Mesendoderm (in vitro differentiated cells): ENCODE measurements around the gene AGBL1.

Experiments
- DNase-seq: peaks from one replicate; pipeline ENCODE4 v3.0.0; 2013
- H2AK5ac ChIP-seq: 2 replicates; pipeline ENCODE4 v1.6.1; 2013; ENCODE audit warnings: low read length, inconsistent platforms
- H2BK120ac ChIP-seq: 2 replicates; pipeline ENCODE4 v1.6.1; 2013; ENCODE audit warnings: low read depth, mild to moderate bottlenecking, low read length, moderate library complexity, mixed read lengths
- H2BK15ac ChIP-seq: replicated peaks from 2 replicates; pipeline ENCODE4 v1.6.1; 2013; ENCODE audit warnings: low read depth, mild to moderate bottlenecking, moderate library complexity
- H2BK5ac ChIP-seq: 2 replicates; pipeline ENCODE4 v1.6.1; 2013; ENCODE audit warnings: low read length, inconsistent platforms
- H3K18ac ChIP-seq: 2 replicates; pipeline ENCODE4 v1.6.1; 2013; ENCODE audit warnings: mild to moderate bottlenecking, low read length, mixed read lengths
- H3K23ac ChIP-seq: one replicate; pipeline ENCODE4 v1.6.1; 2013; ENCODE audit warnings: low read length
- H3K27ac ChIP-seq: 2 replicates; pipeline ENCODE4 v1.5.1; 2013; ENCODE audit warnings: low read depth, mild to moderate bottlenecking, inconsistent platforms, low read length, moderate library complexity
- H3K27me3 ChIP-seq: 2 replicates; pipeline ENCODE4 v1.6.1; 2013; ENCODE audit warnings: low read length, control low read depth, mild to moderate bottlenecking, inconsistent platforms; ENCODE audit not compliant: insufficient read depth, poor library complexity
- H3K36me3 ChIP-seq: 2 replicates; pipeline ENCODE4 v1.6.1; 2013; ENCODE audit warnings: low read length, inconsistent platforms; ENCODE audit not compliant: control insufficient read depth, insufficient read depth
- H3K4ac ChIP-seq: one replicate; pipeline ENCODE4 v1.6.1; 2013; ENCODE audit warnings: low read depth, mild to moderate bottlenecking, low read length, moderate library complexity
- H3K4me1 ChIP-seq: 2 replicates; pipeline ENCODE4 v1.6.1; 2013; ENCODE audit warnings: low read depth, low read length, inconsistent platforms; ENCODE audit not compliant: control insufficient read depth
- H3K4me2 ChIP-seq: 2 replicates; pipeline ENCODE4 v1.6.1; 2013; ENCODE audit warnings: low read length
- H3K4me3 ChIP-seq: 2 replicates; pipeline ENCODE4 v1.5.1; 2013; ENCODE audit warnings: mild to moderate bottlenecking, low read length
- H3K56ac ChIP-seq: one replicate; pipeline ENCODE4 v1.6.1; 2013; ENCODE audit warnings: low read length
- H3K79me1 ChIP-seq: 2 replicates; pipeline ENCODE4 v1.6.1; 2013; ENCODE audit warnings: low read length, inconsistent platforms
- H3K79me2 ChIP-seq: 2 replicates; pipeline ENCODE4 v1.6.1; 2013; ENCODE audit warnings: mild to moderate bottlenecking, low read length; ENCODE audit not compliant: control insufficient read depth, insufficient read depth
- H3K9ac ChIP-seq: 2 replicates; pipeline ENCODE4 v1.6.1; 2013; ENCODE audit warnings: low read length, inconsistent platforms
- H4K5ac ChIP-seq: one replicate; pipeline ENCODE4 v1.6.1; 2013; ENCODE audit warnings: low read length
- H4K8ac ChIP-seq: one replicate; pipeline ENCODE4 v1.6.1; 2013; ENCODE audit warnings: low read depth, mild to moderate bottlenecking, control low read depth, low read length, moderate library complexity
- WGBS: extraction: QIAGEN DNeasy Blood & Tissue Kit; methylation state at CpG from one replicate; pipeline ENCODE4 v1.1.7; 2013; ENCODE audit warnings: low lambda C conversion rate, missing lambda C conversion rate; ENCODE audit not compliant: insufficient coverage; ENCODE audit errors: extremely low coverage; 5-methylcytosine and 5-hydroxymethylcytosine counted together

The AGBL1 gene

DNA sequence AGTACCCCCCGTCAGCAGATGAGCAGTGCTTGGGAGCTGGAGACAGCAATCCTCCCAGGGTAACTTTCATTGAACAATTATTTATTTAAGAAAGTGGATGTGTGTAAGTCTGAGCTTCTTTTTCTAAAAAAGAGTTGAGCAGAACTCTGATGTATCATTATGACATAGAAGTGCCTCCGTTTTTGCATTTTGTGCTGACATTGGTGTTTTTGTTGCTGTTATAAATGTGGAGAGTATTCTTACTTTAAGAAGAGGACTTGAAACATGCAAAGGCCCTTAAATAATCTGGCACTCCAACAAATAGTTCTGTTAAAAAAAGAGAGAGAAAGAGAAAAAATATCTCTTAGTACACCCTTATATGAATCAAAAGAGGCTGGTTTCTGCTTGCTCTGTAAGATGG is 217.1 kb downstream of the AGBL1 start:
- Histone ChIP-seq H2BK15ac (no peak overlapping the region), H4K5ac (no peak overlapping the region), H3K4ac (no peak overlapping the region), H3K4me3 (no peak overlapping the region), H3K23ac (no peak overlapping the region), H4K8ac (no peak overlapping the region), H2BK5ac (no peak overlapping the region), H3K79me1 (no peaks in the 10 kb centered on the region), H3K56ac (no peak overlapping the region), H3K18ac (no peak overlapping the region), H2BK120ac (no peak overlapping the region), H3K27me3 (no peaks in the 10 kb centered on the region), H3K9ac (no peak overlapping the region), H3K27ac (no peak overlapping the region), H3K36me3 (no peaks in the 10 kb centered on the region), H3K4me1 (no peaks in the 10 kb centered on the region), H3K79me2 (no peaks in the 10 kb centered on the region), H2AK5ac (no peak overlapping the region), H3K4me2 (no peak overlapping the region)
- no peak for DNase-seq
- WGBS, result no CpG with 5 or more reads among the region's 2 CpGs

DNA sequence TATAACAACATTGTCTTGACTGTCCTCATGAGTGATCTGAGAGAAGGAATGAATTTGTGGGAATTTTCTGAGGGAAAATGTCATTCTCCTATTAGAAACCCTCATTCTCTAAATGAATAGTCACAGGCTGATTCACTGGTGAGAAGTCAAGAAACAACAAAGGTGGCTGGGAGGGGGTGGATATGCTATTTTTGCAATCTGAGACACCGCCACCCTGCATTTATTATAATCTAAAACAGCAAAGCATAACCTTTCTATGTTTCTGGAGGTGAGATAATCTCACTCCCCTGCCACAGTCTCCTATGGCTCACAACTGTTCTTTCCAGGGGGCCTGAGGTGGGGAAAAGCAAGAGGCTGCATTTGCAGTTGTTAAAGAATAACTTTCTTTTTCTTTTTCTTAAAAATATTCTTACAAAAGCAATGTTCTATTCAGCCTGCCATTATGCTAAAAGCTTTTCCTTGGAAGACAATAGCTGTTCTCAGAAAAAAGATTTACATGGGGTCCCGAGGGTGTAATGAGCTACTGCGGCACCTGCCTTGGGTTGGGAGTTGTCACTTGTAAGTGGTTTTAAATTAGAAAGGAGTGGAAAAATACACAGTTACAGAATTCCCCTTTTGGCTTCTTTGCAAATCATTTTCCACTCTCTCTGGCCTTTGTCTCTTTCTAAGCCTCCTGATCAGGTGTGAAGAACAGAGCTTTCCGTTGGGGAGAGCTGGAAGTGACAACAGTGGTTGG is 220.9 kb downstream of the AGBL1 start:
- Histone ChIP-seq H3K4me1 (no peaks in the 10 kb centered on the region), H3K27ac (no peak overlapping the region)

DNA sequence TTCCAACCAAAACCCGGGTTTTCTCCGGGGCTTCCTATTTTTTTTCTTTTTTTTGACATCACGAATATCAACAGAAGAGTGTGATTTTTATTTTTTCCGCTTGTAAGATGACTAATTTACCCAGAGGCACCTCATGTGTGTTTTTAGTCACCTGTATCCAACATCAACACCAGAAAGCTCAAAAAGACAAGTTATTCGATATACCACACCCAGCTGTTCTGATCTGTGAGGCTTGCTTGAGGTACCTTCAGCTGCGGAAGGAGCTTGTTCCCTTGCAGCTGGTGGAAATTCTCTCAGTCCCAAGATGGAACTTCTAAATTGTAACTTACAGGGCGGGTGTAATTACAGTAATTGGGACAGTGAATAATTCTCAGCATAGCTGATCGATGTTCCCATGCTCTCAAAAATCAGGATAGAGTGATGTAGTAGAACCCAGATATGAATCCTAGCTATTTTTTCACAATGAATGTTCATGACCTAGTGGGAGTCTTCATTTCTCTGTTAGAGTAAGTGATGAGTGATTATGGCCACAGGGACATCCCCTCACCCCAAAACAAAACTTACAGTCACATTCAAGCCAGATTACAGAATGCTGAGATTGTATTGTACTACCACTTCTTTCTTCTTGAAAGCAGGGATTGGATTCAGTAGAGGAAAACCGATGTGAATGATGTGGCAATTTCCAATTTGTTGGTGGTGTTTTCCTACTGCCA is 232.1 kb downstream of the AGBL1 start:
- H3K27ac ChIP-seq, result no peak overlapping the region
- no peak for DNase-seq
- H4K5ac ChIP-seq, result no peak overlapping the region
- no peak overlapping the region for H3K56ac ChIP-seq
- no CpG with 5 or more reads among the region's 9 CpGs for WGBS
- H3K4me1 ChIP-seq, result peaks cover 2% of the 10 kb centered on the region
- no peak overlapping the region for H3K9ac ChIP-seq
- H3K4me3 ChIP-seq, result no peak overlapping the region
- no peaks in the 10 kb centered on the region for H3K36me3 ChIP-seq
- H4K8ac ChIP-seq, result no peak overlapping the region
- H3K4me2 ChIP-seq, result no peak overlapping the region
- H3K18ac ChIP-seq, result no peak overlapping the region
- no peak overlapping the region for H2AK5ac ChIP-seq
- no peak overlapping the region for H2BK5ac ChIP-seq
- H2BK15ac ChIP-seq, result no peak overlapping the region
- H2BK120ac ChIP-seq, result no peak overlapping the region
- no peak overlapping the region for H3K23ac ChIP-seq
- H3K79me1 ChIP-seq, result no peaks in the 10 kb centered on the region
- no peaks in the 10 kb centered on the region for H3K27me3 ChIP-seq
- H3K79me2 ChIP-seq, result no peaks in the 10 kb centered on the region
- H3K4ac ChIP-seq, result no peak overlapping the region

More for the DNA sequence above, 220.9 kb downstream of the AGBL1 start:
- no peak overlapping the region for H3K23ac ChIP-seq
- no peak overlapping the region for H2BK120ac ChIP-seq
- no peaks in the 10 kb centered on the region for H3K27me3 ChIP-seq
- no peaks in the 10 kb centered on the region for H3K79me2 ChIP-seq
- H2AK5ac ChIP-seq, result no peak overlapping the region
- H3K9ac ChIP-seq, result no peak overlapping the region
- H3K4ac ChIP-seq, result no peak overlapping the region
- H2BK15ac ChIP-seq, result no peak overlapping the region
- H3K4me2 ChIP-seq, result no peak overlapping the region
- no peaks in the 10 kb centered on the region for H3K36me3 ChIP-seq
- no peak overlapping the region for H3K18ac ChIP-seq
- H3K56ac ChIP-seq, result no peak overlapping the region
- H4K5ac ChIP-seq, result no peak overlapping the region
- no peak for DNase-seq
- no peaks in the 10 kb centered on the region for H3K79me1 ChIP-seq
- H3K4me3 ChIP-seq, result no peak overlapping the region
- H2BK5ac ChIP-seq, result no peak overlapping the region
- H4K8ac ChIP-seq, result no peak overlapping the region
- no CpG with 5 or more reads among the region's 4 CpGs for WGBS

DNA sequence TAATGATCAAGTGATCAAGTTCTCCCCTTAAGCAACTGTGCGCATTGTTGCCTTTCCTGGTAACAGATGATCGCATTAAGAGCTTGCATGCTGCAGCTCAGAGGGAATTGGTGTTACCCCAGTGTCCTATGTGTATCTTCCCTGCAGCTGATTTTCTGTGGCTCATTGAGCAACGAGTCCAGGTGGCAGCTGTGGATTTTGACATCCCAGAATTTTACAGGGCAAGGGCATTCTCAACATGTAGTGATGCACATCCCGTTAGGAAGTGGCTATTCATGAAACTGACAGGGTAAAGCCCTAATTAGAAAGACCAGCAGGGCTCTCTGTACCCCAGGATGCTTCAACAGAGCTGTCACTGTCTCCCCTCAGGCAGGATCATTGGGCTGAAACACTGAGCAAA is 232.8 kb downstream of the AGBL1 start:
- H3K56ac ChIP-seq, result no peak overlapping the region
- no CpG with 5 or more reads among the region's 4 CpGs for WGBS
- H3K36me3 ChIP-seq, result no peaks in the 10 kb centered on the region
- no peak overlapping the region for H4K8ac ChIP-seq
- no peak overlapping the region for H3K9ac ChIP-seq
- DNase-seq, result no peak
- no peak overlapping the region for H3K4me3 ChIP-seq
- no peak overlapping the region for H4K5ac ChIP-seq
- no peaks in the 10 kb centered on the region for H3K79me2 ChIP-seq
- H2BK120ac ChIP-seq, result no peak overlapping the region
- no peak overlapping the region for H3K4ac ChIP-seq
- no peak overlapping the region for H3K27ac ChIP-seq
- H2AK5ac ChIP-seq, result no peak overlapping the region
- H3K79me1 ChIP-seq, result no peaks in the 10 kb centered on the region
- H2BK5ac ChIP-seq, result no peak overlapping the region
- H3K18ac ChIP-seq, result no peak overlapping the region
- H3K4me1 ChIP-seq, result peaks cover 2% of the 10 kb centered on the region
- no peaks in the 10 kb centered on the region for H3K27me3 ChIP-seq
- no peak overlapping the region for H3K4me2 ChIP-seq
- H2BK15ac ChIP-seq, result no peak overlapping the region
- H3K23ac ChIP-seq, result no peak overlapping the region

DNA sequence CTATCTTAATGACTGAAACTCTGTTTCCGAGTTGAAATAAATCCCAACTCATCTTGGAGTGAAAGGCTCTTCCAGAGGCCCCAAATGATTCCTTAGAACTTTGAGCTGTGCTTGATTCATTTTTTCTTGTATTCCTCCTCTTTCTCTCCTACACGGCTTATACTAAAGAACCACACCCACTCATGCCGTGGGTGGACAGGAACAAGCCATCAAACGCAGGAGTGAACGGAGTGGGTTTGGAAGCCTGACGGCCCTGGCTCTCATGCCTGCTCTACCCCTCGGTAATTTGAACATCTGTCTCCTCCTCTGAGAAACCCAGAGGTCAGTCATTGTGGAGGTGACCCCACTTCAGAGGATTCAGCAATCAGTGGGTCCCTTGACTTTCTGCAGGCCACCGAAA is 236.5 kb downstream of the AGBL1 start:
- no CpG with 5 or more reads among the region's 8 CpGs for WGBS
- Histone ChIP-seq H3K36me3 (no peaks in the 10 kb centered on the region), H3K79me2 (no peaks in the 10 kb centered on the region), H3K23ac (peak overlapping the region; percentile 25), H2BK5ac (no peak overlapping the region), H3K56ac (no peak overlapping the region), H2BK15ac (no peak overlapping the region), H3K4me3 (no peak overlapping the region), H3K4me2 (no peak overlapping the region), H3K27ac (no peak overlapping the region), H3K79me1 (no peaks in the 10 kb centered on the region), H3K9ac (no peak overlapping the region), H3K4ac (no peak overlapping the region), H3K27me3 (no peaks in the 10 kb centered on the region), H3K18ac (no peak overlapping the region), H2AK5ac (no peak overlapping the region), H3K4me1 (peaks cover 2% of the 10 kb centered on the region), H4K5ac (no peak overlapping the region), H4K8ac (no peak overlapping the region), H2BK120ac (no peak overlapping the region)
- no peak for DNase-seq
